NCI-H526 treated with DMSO at 0.1 percent for 48 hours (cell line): Measurements from ENCODE around the gene ATP5ME.

Experiments used
- DNase-seq: peaks from one replicate; lab custom pipeline; 2025; lab: John Stamatoyannopoulos, UW

Gene ATP5ME

DNA sequence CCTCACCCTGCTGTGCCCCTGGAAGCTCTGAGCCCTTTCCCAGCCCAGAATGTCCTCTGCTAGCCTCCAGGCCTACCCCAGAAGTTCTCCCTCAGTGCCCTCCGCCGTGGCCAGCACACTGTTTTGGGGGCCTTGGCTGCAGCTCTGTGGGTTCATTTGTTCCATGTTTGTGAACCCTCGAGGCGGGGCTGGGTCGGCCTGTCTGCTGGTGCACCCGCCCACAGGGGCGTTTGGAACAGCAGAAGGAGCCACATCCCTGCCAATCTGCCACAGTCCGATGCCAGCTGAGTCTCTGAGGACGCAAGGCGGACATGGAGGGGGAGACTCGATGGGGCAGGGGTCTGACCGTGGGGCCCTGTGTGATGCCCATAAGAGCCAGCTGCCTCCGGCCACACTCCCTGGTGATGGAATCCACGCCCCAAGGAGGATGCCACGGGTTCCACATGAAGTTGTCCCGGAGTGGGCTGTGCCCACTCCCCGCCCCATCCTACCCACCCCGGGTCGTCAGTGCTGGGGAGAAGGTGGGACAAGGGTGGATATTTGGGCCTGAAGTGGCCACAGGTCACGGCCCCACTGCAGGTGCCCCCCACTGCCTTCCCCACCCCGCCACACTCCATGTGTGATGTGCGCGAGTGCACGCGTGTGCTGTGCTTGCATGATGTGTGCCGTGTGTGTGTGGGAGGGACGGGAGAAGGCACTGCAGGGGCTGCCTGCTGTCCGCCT is 7.1 kb downstream of the ATP5ME start:
- DNase-seq: no peak

- DNase-seq: no peak
These were observed 7.7 kb downstream of the ATP5ME start for GRCh38 chr4:666436-666810.

- no peak for DNase-seq
These were observed 8.2 kb downstream of the ATP5ME start for GRCh38 chr4:665751-666435.

GRCh38 chr4:665381-665750 is 8.7 kb downstream of the ATP5ME start:
- no peak for DNase-seq

GRCh38 chr4:664713-665231 is 9.3 kb downstream of the ATP5ME start:
- no peak for DNase-seq

- peak; percentile 24 for DNase-seq
These were observed 10.3 kb downstream of the ATP5ME start for GRCh38 chr4:663438-664428.

- DNase-seq: no peak
These were observed 11.0 kb downstream of the ATP5ME start for GRCh38 chr4:663046-663437.

DNA sequence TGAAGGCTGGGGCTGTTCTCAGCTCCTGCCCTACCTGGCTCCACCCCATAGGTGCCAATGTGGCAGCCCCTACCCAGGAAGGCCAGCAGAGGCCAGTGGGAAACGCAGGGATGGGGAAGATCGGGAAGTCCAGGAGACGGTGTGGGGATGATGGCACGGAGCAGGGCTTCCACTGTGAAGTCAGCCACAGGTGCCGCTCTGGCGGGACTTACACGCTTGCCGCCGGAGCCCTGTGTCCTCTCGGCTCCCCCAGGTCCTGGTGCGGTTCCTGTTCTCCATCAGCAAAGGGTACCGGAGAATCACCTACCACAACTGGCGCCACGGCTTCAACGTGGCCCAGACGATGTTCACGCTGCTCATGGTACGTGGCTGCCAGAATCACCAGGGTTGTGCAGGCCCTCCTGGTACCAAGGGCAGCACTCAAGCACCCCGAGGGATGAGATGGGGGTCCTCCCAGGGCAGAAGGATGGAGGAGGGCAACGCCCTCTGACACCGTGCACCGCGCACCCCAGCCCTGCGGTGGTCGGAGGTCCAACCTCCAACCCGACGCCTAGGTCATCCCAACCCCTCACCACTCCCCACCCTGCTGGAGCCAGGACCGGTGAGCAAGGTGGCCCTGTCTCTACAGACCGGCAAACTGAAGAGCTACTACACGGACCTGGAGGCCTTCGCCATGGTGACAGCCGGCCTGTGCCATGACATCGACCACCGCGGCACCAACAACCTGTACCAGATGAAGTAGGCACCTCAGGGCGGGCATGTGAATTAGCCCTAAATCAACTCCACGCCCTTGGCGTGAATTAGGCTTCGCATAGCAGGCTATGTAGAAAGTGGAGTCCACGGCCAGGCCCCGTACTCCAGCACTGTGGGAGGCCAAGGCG is 12.0 kb downstream of the ATP5ME start:
- no peak for DNase-seq

- DNase-seq: no peak
These were observed 12.8 kb downstream of the ATP5ME start for GRCh38 chr4:661231-661630.

DNA sequence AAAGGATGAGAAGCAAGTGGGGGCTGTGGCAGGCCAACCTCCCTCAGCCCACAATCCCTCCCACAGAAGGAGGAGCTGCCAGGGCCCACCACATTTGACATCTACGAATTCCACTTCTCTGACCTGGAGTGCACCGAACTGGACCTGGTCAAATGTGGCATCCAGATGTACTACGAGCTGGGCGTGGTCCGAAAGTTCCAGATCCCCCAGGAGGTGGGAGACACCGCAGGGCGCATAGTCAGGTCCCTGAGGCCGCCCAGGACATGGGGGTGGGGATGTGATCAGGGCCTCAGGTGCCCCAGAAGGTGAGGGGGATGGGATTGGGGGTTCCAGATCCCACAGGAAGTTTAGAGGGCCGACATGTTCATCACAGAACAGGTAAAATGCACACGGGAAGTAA is 13.7 kb downstream of the ATP5ME start:
- no peak for DNase-seq

DNA sequence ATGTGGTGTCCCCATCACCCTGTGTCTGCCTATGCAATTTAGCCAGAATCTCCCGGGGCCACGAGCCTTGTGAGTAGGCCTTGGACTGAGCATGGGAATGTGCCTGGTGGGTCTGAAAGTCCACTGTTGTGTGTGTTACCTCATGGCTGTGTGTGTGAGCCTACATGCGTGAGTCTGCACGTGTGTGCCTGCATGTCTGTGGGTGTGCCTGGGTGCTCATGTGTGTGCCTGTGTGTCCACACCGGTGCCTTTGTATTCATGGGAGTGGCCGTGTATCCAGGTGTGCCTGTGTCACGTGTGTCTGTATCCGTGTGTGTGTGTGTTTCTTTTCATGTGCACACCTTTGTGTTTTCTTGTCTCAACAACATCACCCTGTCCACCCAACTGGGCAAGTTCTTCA is 14.2 kb downstream of the ATP5ME start:
- no peak for DNase-seq

- DNase-seq: no peak
These were observed 15.1 kb downstream of the ATP5ME start for GRCh38 chr4:658681-659667.

- DNase-seq: no peak
These were observed 16.0 kb downstream of the ATP5ME start for GRCh38 chr4:657834-658667.

GRCh38 chr4:657338-657833 is 16.7 kb downstream of the ATP5ME start:
- DNase-seq: no peak

- DNase-seq: no peak
These were observed 17.4 kb downstream of the ATP5ME start for GRCh38 chr4:656436-657337.

GRCh38 chr4:655464-656151 is 18.5 kb downstream of the ATP5ME start:
- no peak for DNase-seq

- no peak for DNase-seq
These were observed 19.1 kb downstream of the ATP5ME start for GRCh38 chr4:654871-655463.
